Measurements from ENCODE around the gene POLR2J.
"Not testable (repeated sequence)": the region's sequence is repeated elsewhere in the genome, so short reads cannot be mapped to it uniquely, and the experiment has no call there.

POLR2J gene

DNA sequence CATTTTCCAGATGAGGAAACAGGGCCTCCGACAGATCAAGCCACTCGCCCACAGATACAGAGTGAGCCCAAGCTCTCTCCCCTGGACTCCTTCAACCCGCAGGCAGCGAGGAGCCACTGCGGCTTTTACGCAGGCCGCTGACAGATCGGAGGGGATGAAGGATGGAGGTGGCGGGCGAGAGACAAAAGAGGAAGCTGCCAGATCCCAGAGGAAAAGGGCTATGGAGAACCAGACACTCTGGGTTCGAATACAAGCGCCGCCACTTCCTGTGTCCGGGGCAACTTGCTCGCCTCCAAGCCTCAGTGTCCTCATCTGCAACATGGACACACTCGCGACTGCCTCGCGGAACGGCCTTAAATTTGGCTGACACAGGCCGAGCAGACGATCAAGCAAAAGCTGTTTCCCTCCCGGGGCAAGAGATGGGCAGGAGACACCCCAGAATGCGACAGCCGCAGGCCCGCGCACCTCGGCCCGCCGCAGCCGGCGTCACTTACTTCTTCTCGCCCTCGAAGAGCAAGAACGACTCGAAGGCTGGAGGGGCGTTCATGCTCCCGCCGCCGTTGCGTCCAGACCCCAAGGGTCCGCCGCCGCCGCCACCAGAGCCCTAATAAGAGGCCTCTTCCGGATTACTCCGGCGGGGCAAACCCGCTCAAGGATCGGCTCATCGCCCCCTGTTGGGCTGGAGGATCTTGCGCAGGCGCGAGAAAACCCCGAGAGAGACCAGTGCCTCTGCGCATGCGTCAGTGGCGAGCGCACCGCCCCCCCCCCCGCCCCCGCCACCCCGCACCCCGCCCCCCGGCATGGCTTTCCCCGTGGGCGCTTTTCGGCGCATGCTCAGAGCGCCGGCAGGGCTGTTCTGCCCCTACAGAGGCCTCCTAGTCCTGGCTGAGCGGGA, at the start of gene POLR2J:
TSS of gene POLR2J (minus strand) at position 609 of the 895 bp plus-strand sequence. CDS start at position 547, 62 bp downstream.
- H3K27ac ChIP-seq, result peak within 1 kb of the TSS in 10 of 21 experiments; percentile 41 to 79 (median 53)
- peak within 1 kb of the TSS; percentile 25 to 54 (median 35) for H3K4me3 ChIP-seq

DNA sequence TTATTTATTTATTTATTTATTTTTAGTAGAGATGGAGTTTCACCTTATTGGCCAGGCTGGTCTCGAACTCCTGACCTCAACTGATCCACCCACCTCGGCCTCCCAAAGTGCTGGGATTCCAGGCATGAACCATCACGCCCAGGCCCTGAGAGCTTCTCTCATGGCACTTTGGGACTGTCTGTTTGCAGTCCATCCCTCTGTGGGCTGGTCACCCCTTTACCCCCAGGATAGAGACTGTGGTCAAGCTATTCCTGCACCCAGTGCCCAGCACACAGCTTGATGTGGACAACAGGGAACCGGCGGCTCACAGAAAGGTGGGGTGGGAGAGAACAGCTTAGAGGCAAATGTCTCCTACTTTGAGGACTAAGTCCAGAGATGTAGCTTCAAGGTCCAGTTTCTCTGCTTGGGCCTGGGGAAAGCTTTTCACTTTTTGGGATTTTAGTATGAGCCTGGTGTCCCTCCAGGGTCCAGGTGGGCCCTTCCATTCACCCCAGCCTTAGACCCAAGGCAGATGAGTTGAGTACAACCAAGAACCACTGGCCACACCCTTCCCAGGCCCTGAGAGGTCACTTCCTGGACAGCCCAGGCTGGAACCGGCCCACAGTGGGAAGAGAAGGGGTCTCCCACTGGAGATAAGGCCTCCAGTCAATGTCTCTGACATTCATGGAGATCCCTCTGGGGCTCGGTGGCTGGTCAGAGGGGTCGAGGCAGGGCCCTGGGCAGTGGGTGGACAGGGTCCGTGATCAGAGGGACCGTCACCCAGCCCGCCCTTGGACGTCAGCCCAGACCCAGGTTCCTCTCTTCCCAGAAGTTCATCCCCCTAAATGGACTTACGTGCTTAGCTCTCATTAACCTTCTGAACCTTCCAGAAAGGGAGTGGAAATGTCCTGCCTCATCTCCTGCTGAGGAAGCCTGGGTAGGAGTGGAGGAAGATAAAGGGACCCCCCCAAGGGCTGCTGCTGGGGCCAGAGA, 49.4 kb upstream of the POLR2J start:
- H3K27ac ChIP-seq, result not testable (repeated sequence)

DNA sequence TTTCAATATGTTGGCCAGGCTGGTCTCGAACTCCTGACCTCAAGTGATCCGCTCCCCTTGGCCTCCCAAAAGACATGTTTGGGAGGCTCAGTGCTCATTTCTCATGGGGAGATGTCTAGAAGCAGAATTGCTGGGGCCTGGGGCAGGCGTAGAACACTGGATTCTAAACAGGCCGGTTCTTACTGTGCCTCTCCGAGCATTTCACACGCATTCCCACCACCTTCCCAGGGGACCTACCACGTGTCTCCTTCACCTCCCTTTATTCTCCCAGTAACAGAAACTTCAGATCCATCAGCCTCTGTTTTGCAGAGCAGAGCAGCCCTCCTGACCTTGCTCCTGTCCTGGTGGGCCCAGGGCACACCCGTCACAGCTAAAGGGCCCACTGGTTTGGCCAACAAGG, 48.5 kb upstream of the POLR2J start:
- H3K27ac ChIP-seq, H3K4me3 ChIP-seq: not testable (repeated sequence)

More for the DNA sequence above, 49.4 kb upstream of the POLR2J start:
- not testable (repeated sequence) for H3K4me3 ChIP-seq

DNA sequence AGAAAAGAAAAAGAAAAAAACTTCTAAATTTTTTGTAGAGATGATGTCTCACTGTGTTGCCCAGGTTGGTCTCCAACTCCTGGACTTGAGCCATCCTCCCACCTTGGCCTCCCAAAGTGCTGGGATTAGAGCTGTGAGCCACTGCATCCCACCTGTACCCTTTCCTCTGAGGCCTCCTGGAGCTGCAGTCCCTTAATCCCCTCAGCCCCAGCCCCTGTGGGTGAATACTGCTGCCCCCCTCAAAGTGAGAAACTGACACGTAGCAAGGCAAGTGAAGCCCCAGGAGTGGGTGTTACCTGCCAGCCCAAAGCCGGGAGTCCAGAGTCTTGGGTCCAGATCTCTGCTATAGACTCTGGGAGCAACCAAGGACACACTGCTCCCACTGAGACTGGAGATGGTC, 46.1 kb upstream of the POLR2J start:
- not testable (repeated sequence) for H3K4me3 ChIP-seq, H3K27ac ChIP-seq

DNA sequence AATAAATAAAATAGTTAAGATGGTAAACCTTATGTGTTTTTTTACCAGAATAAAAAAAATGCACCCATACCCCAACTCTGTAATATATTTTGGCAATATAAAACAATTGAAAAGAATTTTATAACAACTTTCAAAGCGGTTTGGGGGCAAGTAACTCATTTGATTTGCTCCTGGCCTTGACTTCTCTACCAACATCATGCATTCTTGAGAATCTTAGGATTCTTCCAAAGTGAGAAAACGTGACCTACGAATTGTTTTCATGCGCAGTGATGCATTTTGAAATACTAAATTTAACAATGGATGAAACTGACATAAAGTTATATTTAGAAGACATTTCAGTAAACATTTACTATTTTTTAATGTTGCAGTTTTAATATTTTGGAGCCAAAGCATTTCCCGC, 42.1 kb upstream of the POLR2J start:
- not testable (repeated sequence) for H3K27ac ChIP-seq, H3K4me3 ChIP-seq

DNA sequence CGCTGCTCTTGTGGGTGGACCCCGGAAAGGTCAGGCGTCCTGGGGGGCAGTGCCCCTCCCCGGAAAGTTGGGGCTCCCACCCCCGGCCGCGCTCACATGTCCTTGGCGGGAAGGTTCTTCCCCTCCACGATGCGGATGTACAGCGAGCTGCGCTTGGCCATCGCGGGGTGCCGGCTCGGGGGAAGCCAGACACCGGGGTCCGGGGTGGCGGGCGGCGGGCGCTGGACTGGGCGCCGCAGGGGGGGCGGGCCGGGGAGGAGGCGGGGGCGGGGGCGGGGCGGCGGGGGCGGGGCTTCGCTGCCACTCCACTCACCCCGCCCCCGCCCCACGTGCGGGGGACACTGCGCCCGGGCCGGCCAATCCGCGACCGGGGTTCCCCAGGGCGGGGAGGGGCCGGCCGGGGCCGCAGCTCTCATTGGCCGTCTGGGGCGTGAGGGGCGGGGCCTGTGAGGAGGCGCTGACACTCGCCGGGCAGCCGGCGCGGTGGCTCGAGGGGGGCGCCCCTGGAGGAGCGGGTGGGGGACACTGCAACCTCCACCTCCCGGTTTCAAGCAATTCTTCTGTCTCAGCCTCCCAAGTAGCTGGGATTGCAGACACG, 38.9 kb upstream of the POLR2J start, which contains the start of gene RASA4B:
TSS of gene RASA4B (minus strand) at position 228 of the 598 bp plus-strand sequence. CDS start at position 161, 67 bp downstream.
- H3K27ac ChIP-seq, result not testable (repeated sequence)
- H3K4me3 ChIP-seq, result peak within 1 kb of the TSS in 2 of 7 experiments; percentile 13 to 36

DNA sequence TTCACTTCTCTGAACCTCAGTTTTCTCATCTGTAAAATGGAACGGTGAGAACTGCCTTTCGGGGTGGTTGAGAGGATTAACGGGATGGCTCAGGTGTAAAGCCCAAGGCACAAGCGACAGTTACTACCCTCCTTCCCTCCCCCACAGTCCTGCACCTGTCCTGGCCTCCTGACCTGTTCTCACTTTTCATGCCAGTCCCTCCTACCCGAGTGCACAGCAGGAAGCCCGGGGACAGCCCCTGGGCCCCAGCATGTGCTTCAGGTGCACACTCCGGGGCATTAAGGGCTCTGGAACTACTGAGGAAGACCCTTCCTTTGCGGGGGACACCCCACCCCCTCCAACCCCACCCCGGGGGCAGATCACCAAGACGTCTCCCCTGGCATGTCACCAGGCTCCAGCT, 38.2 kb upstream of the POLR2J start:
- H3K4me3 ChIP-seq, H3K27ac ChIP-seq: not testable (repeated sequence)

DNA sequence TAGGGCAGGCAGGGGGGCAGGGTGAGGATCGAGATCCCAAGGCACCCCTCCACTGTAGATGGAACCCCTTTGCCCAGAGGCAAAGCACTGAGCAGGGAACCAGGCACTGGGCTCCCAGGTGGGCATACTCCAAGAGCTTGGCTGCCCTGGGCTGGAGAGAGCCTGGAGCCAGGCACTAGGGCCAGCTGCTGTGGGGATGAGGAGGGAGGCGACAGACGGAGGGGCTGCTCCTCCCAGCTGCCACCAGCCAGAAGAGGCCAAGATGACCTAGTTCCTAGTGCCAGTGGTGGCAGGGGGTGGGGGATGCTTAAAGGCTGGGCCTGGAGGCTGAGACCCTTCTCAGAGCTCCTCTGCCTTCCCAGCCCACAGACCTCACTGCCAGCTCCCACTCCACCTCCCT, 37.2 kb upstream of the POLR2J start:
- H3K4me3 ChIP-seq, H3K27ac ChIP-seq: not testable (repeated sequence)

DNA sequence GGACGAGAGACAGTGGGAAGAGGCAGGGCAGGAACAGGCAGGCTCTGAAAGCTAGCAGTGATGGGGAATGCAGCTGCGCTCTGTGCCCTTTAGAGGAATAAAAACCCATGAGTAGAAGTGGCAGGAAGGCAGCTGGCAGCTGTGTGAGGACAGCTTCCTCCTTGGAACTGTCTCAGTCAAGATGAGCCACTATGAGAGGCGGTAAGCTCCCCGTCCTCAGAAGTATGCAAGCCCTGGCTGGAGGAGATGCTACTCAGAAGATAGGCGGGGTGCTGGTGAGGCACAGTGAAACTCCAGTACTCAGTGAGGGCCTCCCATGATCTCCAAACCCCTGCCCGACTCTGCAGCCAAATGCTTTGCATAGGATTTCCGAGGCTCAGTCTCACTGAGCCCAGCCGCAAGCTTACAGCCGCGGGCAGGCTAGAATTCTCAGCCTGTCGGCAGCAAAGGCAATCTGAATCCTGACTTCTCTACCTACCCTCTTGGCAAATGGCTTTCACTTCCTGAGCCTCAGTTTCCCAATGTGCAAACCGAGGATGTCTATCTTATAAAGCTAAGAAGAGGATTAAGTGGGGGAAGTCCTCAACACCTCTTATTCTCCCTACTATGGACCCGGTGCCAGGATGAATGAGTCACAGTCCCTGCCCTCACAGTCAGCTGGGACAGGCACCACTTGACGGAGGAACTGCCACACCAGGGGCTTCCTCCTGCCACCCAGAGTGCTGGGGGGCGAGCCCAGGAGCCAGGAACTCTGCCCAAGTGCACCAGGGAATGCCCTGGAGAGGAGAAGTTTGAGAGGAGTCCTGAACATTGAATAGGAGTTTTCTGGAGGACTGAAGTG, 36.4 kb upstream of the POLR2J start:
- not testable (repeated sequence) for H3K27ac ChIP-seq

DNA sequence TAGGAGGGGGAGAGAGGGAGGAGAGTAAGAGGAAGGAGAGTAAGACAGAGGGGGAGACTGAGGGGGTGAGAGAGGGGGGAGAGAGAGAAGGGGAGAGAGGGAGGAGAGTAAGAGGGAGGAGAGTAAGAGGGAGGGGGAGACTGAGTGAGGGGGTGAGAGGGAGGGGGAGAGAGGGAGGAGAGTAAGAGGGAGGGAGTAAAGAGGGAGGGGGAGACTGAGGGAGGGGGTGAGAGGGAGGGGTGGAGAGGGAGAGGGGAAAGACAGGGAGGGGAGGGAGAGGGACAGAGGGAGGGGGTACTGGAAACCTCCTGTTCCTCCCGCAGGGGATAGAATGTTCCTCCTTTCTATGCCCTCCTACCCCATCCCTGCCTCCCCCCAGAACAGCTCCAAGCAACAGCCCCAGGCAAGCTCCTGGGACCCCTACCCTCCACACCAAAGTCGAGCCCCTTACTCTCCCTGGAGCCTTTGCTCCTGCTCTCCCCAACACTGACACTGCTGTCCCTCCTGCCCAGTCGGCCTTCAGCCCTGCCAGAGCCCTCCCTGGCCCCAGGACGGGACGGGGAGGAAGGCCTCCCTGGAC, 34.0 kb upstream of the POLR2J start:
- H3K4me3 ChIP-seq, result peak overlapping the region in 1 of 7 experiments; percentile 16
- H3K27ac ChIP-seq, result peak overlapping the region in 20 of 21 experiments; percentile 18 to 87 (median 58)

More for the DNA sequence above, 36.4 kb upstream of the POLR2J start:
- H3K4me3 ChIP-seq, result not testable (repeated sequence)

DNA sequence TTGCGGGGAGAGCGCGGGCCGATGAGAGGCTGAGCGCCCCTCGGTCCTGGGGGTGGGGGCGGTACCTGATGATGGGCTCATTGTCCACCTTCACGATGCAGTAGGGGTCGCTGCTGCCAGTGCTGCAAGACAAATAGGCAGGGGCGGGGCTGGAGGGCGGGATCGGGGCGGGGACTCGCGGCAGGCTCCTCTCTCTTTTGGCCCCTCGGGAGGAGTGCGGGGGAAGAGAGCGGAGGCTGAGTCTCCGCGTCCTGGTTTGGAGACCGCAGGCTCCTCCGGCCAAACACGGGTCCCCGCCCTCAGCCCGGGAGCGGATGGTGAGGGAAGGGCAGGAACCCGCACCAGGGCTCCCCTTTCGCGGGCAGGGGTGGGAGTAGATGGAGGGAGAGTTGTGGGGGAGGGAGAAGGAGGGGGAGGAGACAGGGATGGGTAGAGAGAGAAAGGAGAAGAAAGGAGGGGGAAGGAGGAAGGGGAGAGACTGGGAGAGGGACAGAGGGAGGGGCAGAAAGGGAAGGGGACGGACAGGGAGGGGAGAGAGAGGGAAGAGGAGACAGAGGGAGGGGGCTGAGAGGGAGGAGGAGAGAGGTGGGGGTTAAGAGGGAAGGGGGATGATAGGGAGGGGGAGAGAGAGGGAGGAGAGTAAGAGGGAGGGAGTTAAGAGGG, 33.3 kb upstream of the POLR2J start:
- H3K27ac ChIP-seq, H3K4me3 ChIP-seq: not testable (repeated sequence)

DNA sequence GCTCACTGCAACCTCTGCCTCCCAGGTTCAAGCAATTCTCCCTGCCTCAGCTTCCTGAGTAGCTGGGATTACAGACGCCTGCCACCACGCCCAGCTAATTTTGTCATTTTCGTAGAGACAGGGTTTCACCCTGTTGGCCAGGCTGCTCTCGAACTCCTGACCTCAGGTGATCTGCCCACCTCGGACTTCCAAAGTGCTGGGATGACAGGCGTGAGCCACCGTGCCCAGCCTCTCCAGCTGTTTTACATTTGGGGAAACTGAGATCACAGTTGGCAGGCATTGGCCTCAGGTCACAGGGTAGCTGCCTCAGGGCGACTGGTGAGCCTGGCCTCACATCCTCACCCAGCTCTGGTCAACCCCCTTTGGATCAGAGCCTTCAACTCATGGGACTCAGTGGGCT, 31.9 kb upstream of the POLR2J start:
- not testable (repeated sequence) for H3K27ac ChIP-seq, H3K4me3 ChIP-seq

DNA sequence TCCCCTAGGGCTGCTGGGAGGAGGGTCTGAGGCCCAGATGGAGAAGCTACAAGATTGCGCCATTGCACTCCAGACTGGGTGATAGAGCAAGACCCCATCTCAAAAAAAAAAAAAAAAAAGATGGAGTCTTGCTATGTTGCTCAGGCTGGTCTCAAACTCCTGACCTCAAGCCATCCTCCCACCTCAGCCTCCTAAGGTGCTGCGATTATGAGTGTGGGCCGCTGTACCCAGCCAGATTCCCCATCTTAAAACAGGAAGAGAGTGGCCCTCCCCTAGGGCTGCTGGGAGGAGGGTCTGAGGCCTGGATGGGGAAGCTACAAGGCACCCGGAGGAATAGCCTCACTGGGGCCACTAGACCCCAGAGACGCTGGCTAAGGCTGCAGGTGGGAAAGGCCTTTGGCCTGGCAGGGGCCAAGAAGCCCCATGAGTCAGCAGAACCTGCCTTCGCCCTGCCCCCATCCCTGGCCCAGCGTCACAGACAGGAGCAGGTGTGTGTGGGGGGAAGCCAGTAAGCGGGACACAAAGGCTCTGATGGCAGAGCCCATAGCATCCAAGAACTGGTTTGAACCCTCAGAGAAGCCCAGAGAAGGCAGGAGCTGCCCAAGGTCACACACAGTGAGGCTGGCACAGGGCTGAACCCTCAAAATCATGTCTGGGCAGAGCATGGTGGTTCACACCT, 28.8 kb upstream of the POLR2J start:
- H3K4me3 ChIP-seq, H3K27ac ChIP-seq: not testable (repeated sequence)

DNA sequence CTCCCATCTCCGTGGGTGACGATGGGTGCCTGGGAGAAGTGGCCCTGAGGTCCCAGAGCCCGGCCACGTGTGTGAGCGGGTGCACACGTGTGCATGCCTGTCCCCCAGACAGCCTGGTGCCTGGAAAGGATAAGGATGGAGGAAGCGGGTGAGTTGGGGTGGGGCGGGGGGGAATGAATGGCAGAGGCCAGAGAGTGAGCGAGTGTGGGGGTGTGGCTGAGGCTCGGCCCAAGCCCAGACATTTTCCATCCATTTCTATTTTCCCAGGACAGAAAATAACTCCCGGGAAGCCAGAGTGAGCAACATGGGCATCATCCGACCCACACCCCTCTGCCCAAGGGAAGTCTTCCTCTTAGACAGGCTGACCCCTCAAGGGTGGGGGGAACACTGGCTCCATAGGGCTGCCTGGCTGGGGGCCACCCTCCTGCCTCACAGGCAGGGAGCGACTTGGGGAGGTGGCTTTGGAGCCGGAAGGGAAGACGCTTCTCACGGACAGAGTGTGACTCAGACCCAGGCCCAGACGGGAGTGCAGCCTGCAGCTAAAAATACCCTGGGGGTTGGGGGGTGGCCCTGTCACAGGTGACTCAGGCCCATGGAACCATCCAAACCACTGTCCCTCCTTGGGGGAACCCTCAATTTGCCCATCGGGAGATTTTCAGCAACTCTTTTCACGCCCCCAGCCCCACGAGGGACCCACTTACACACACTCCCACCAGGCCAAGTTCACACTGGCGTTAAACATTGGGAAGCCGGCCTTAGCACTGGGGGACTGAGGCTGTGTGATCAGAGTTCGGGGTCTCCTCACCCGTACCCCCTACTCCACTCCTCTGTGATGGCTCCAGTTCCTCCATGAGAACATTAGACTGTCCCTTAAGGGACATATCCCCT, 26.8 kb upstream of the POLR2J start:
- H3K4me3 ChIP-seq, H3K27ac ChIP-seq: not testable (repeated sequence)

DNA sequence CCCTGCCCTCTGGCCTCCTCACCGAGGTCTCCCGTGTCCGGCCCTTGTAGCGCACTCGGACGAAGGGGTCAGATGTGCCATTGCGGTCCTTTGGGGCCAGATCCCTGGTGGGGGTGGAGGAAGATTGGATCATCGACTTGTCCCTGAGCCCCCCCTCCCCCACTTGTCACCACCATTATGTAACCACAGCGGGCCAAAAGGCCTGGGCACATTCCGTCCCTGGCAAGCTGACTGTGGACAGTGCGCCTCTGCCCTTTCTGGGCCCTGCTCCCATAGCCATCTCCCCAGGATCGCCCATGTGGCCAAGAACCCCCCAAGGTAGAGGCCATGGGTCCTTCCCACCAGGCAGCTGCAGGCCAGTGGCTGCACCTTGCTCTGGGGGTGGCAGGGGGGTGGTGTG, 24.4 kb upstream of the POLR2J start:
- H3K4me3 ChIP-seq, H3K27ac ChIP-seq: not testable (repeated sequence)

DNA sequence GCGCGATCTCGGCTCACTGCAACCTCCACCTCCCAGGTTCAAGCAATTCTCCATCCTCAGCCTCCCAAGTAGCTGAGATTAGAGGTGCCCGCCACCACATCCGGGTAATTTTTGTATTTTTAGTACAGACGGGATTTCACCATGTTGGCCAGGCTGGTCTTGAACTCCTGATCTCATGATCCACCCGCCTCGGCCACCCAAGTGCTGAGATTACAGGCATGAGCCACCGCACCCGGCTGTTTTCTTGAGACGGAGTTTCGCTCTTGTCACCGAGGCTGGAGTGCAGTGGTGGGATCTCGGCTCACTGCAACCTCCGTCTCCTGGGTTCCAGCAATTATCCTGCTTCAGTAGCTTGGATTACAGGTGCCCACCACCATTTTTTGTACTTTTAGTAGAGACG, 19.6 kb upstream of the POLR2J start:
- not testable (repeated sequence) for H3K4me3 ChIP-seq, H3K27ac ChIP-seq

DNA sequence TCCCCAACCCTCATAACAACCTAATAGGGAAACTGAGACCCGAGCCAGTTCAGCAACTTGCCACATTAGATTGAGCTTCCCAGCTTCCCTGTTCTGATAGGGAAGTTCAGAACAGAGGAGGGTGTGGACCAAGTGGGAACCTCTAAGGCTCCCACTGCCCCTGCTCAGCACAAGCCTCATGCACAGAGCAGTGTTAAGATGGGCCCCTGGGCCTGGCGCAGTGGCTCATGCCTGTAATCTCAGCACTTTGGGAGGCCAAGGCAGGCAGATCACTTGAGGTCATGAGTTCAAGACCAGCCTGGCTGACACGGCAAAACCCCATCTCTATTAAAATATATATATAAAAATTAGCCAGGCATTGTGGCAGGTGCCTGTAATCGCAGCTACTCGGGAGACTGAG, 18.6 kb upstream of the POLR2J start:
- H3K27ac ChIP-seq, H3K4me3 ChIP-seq: not testable (repeated sequence)
